GM12878 (cell line): ENCODE results near the gene C1QTNF12. TPM values are rescaled to one million over a fixed set of nuclear protein-coding genes. Genes with fewer than 3 reads are reported as not detected.

Experiments
- ATAC-seq: fragments of 200-7000 bp; cut with Tn5 transposase; 3 replicates; pipeline ENCODE4 v1.9.1; 2020; ENCODE audit warnings: mild to moderate bottlenecking, moderate library complexity
- BruUV-seq: library from RNA; stranded (reverse); fragments of 400-500 nt; replicated peaks from 2 replicates; lab custom pipeline; 2021; lab: Mats Ljungman, UMichigan
- CTCF ChIA-PET: fragments of 300-600 bp; sonication (Branson Sonifier 250); formaldehyde crosslinking; extraction: SDS; loops from one replicate; lab custom pipeline; 2021; ENCODE audit warnings: inconsistent platforms; lab: Yijun Ruan, JAX
- POLR2A ChIA-PET: fragments of 350-600 bp; formaldehyde crosslinking; extraction: SDS; loops from one replicate; lab custom pipeline; 2021; ENCODE audit warnings: inconsistent platforms; lab: Charles Lee
- RAD21 ChIA-PET: fragments of 300-600 bp; sonication (Branson Sonifier 250); formaldehyde crosslinking; loops from one replicate; lab custom pipeline; 2023; ENCODE audit warnings: antibody characterized with exemption; ENCODE audit not compliant: unreplicated experiment; lab: Charles Lee
- SMC1A ChIA-PET: fragments of 300-600 bp; sonication (Branson Sonifier 250); formaldehyde crosslinking; loops from one replicate; lab custom pipeline; 2023; ENCODE audit not compliant: unreplicated experiment, uncharacterized antibody; lab: Charles Lee
- DNase-seq: peaks from one replicate; pipeline ENCODE4 v3.0.0-alpha.2; 2011; ENCODE audit warnings: low read depth, low spot score
- FAIRE-seq: peaks from 3 replicates; lab custom pipeline; 2011; peaks lifted over from hg19 to GRCh38; lab: Jason Lieb, UNC
- H2AFZ ChIP-seq: 2 replicates; pipeline ENCODE4 v1.6.0; 2011; ENCODE audit warnings: low read depth, low read length, control low read depth; ENCODE audit not compliant: control insufficient read depth
- H3K27ac ChIP-seq: 2 replicates; pipeline ENCODE4 v1.5.1; 2011; ENCODE audit warnings: control low read depth; ENCODE audit not compliant: control insufficient read depth, insufficient read depth
- H3K27me3 ChIP-seq, 2 experiments: replicated peaks in 1 of 2; 2 replicates each; pipeline versions ENCODE4 v1.6.0 to v1.6.1; 2011; ENCODE audit warnings: low read length in 1 of 2; ENCODE audit not compliant: control insufficient read depth in 2 of 2, insufficient read depth in 2 of 2
- H3K36me3 ChIP-seq, 2 experiments: 2 replicates each; pipeline ENCODE4 v1.5.1; 2011; ENCODE audit warnings: low read length in 1 of 2; ENCODE audit not compliant: control insufficient read depth in 2 of 2, insufficient read depth in 2 of 2
- H3K4me1 ChIP-seq: 2 replicates; pipeline ENCODE4 v1.6.1; 2011; ENCODE audit warnings: mild to moderate bottlenecking, low read length, moderate library complexity, mixed read lengths; ENCODE audit not compliant: control insufficient read depth, insufficient read depth
- H3K4me2 ChIP-seq: 2 replicates; pipeline ENCODE4 v1.6.0; 2011; ENCODE audit warnings: control low read depth; ENCODE audit not compliant: control insufficient read depth, insufficient read depth
- H3K4me3 ChIP-seq: fragments of 200-600 bp; sonication (generic); 2 replicates; pipeline ENCODE4 v1.5.1; 2016
- H3K79me2 ChIP-seq: 2 replicates; pipeline ENCODE4 v1.6.0; 2011; ENCODE audit warnings: low read length; ENCODE audit not compliant: control insufficient read depth, insufficient read depth
- H3K9ac ChIP-seq: 2 replicates; pipeline ENCODE4 v1.8.0; 2011; ENCODE audit warnings: low read length, control low read depth, mixed read lengths; ENCODE audit not compliant: control insufficient read depth, insufficient read depth
- H3K9me3 ChIP-seq: replicated peaks from 3 replicates; pipeline ENCODE4 v1.5.1; 2011; ENCODE audit warnings: mild to moderate bottlenecking, low read length; ENCODE audit not compliant: control insufficient read depth, insufficient read depth
- H4K20me1 ChIP-seq: 2 replicates; pipeline ENCODE4 v1.6.0; 2011; ENCODE audit not compliant: control insufficient read depth, insufficient read depth
- HCFC1 ChIP-seq: fragments of 150-350 bp; IDR thresholded peaks from 2 replicates; pipeline ENCODE4 v1.6.1; 2014; ENCODE audit warnings: low read length
- IRF5 ChIP-seq: fragments of 450-650 bp; IDR thresholded peaks from 2 replicates; pipeline ENCODE4 v1.6.1; 2017; ENCODE audit warnings: borderline replicate concordance
- RELA ChIP-seq: fragments of 450-650 bp; IDR thresholded peaks from 2 replicates; pipeline ENCODE4 v1.8.0; 2014; ENCODE audit warnings: borderline replicate concordance; ENCODE audit not compliant: partially characterized antibody
- SREBF2 ChIP-seq: IDR thresholded peaks from 2 replicates; pipeline ENCODE4 v1.6.1; 2012; ENCODE audit warnings: mild to moderate bottlenecking, low read length
- WRNIP1 ChIP-seq: IDR thresholded peaks from 2 replicates; pipeline ENCODE4 v1.6.1; 2011; ENCODE audit warnings: low read depth, low read length, improper control_type of control experiment, borderline replicate concordance
- ZNF622 ChIP-seq: fragments of 450-650 bp; IDR thresholded peaks from 2 replicates; pipeline ENCODE4 v1.6.1; 2017; ENCODE audit warnings: mild to moderate bottlenecking, inconsistent platforms
- ZNF687 ChIP-seq: fragments of 450-650 bp; IDR thresholded peaks from 2 replicates; pipeline ENCODE4 v1.6.1; 2017; ENCODE audit warnings: mild to moderate bottlenecking, moderate library complexity
- ZSCAN29 ChIP-seq: fragments of 450-650 bp; IDR thresholded peaks from 2 replicates; pipeline ENCODE4 v1.6.1; 2017; ENCODE audit warnings: mild to moderate bottlenecking, moderate library complexity
- WGBS: methylation state at CpG from one replicate; pipeline ENCODE4 v1.1.6; 2016; ENCODE audit warnings: low lambda C conversion rate; ENCODE audit not compliant: insufficient replicate concordance, insufficient coverage; ENCODE audit errors: missing lambda C conversion rate; 5-methylcytosine and 5-hydroxymethylcytosine counted together
- in situ Hi-C: fragments of 300-500 bp; cut with MboI; formaldehyde crosslinking; loops from 9 replicates; pipeline ENCODE4 v1.14.3; 2018; ENCODE audit warnings: mixed read lengths
- intact Hi-C: fragments of 100-400 bp; cut with micrococcal nuclease; formaldehyde crosslinking; loops from one replicate; pipeline ENCODE4 v1.14.2; 2022; ENCODE audit not compliant: unreplicated experiment
- polyA plus RNA-seq, 11 experiments: library from polyadenylated mRNA; depleted of rRNA in 4 of 11; unstranded in 6 of 11; stranded (reverse) in 5 of 11; fragments of >200 nt; fragmentation: Nextera tagmentation in 4 of 11; fragmentation: Illumina TruSeq in 1 of 11; extraction: Ambion mirVana in 4 of 11; extraction: Trizol in 1 of 11; gene quantifications; 1 replicate in 1 of 11; 2 replicates in 10 of 11; pipeline versions ENCODE4 v1.2.1 to v1.2.3, GENCODE V29; 2011 to 2016; ENCODE audit warnings: inconsistent platforms in 2 of 11, missing spikeins in 2 of 11, low read depth in 1 of 11
- total RNA-seq, 4 experiments: library from RNA; depleted of rRNA in 3 of 4; stranded (reverse); fragments of >200 nt in 3 of 4; fragmentation: Illumina TruSeq in 1 of 4; extraction: Trizol in 1 of 4; gene quantifications; 2 replicates each; pipeline versions ENCODE4 v1.2.1 to v1.2.3, GENCODE V29; 2013 to 2021
- TF ChIP-seq, protein P1 (sequence below): fragments of 450-650 bp; IDR thresholded peaks from 2 replicates; pipeline ENCODE4 v1.6.1; 2018; ENCODE audit warnings: mild to moderate bottlenecking, low read depth, moderate library complexity; ENCODE audit not compliant: partially characterized antibody

The C1QTNF12 gene
- total and polyA plus RNA-seq, 10 of the 15 experiments (the other 5 are each of a cell fraction or from before 2014, with no cell fraction given): 0.17 to 1.0 (median 0.31) TPM; not detected in 5

GRCh38 chr1:1279028-1279427, 32.5 kb upstream of the C1QTNF12 start:
- H4K20me1 ChIP-seq: no peaks in the 10 kb centered on the region
- no TSS peak for BruUV-seq
- H3K9ac ChIP-seq: no peak overlapping the region
- no peaks in the 10 kb centered on the region for H3K27me3 ChIP-seq
- FAIRE-seq: no peak
- no peak overlapping the region for H3K4me2 ChIP-seq
- ChIA-PET POLR2A (interaction anchor here (0.7 kb wide), 1 partner anchor 93 kb away, joined by 3 read pairs; no protein-coding TSS in a partner anchor), CTCF (no interaction called here), RAD21 (no interaction called here)
- no peaks in the 10 kb centered on the region for H3K9me3 ChIP-seq
- DNase-seq: no peak
- no peak overlapping the region for H3K27ac ChIP-seq
- no peak for TF ChIP-seq RELA
- TF ChIP-seq ZNF622: no peak
- no peak for TF ChIP-seq ZSCAN29
- no peak for TF ChIP-seq HCFC1
- TF ChIP-seq WRNIP1: no peak
- TF ChIP-seq, all 136 proteins: peak for 0
- Histone ChIP-seq H3K4me1 (peaks cover 3% of the 10 kb centered on the region), H3K4me3 (no peak overlapping the region), H3K79me2 (no peaks in the 10 kb centered on the region), H2AFZ (no peak overlapping the region), H3K36me3 (no peaks in the 10 kb centered on the region)
- intact Hi-C loops: no loop called here
- SMC1A ChIA-PET: no interaction called here
- in situ Hi-C loops: no loop called here
- WGBS: 67% methylated on average over 16 of the region's 17 CpGs
- ATAC-seq: no peak

DNA sequence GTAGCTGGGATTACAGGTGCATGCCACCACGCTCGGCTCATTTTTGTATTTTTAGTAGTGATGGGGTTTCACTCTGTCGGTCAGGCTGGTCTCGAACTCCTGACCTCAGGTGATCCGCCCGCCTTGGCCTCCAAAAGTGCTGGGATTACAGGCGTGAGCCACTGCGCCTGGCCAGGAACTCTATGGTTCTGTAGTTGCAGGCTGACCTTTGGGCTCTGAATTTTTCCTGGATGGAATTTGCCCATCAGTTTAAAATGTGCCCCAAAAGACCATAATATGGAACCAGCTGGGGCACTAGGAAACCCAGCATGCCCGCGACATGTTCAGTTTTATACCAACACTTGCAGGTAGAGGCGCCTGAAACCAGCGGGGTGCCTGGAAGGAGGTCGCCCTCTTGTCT, 32.1 kb upstream of the C1QTNF12 start:
- H2AFZ ChIP-seq: no peak overlapping the region
- H3K9me3 ChIP-seq: no peaks in the 10 kb centered on the region
- H3K36me3 ChIP-seq: no peaks in the 10 kb centered on the region
- ChIA-PET SMC1A (interaction anchor here (0.7 kb wide), 1 partner anchor 97 kb away, joined by 3 read pairs; the partner anchor contains the start of gene AURKAIP1), CTCF (no interaction called here), POLR2A (interaction anchor here (0.7 kb wide), 1 partner anchor 94 kb away, joined by 3 read pairs; no protein-coding TSS in a partner anchor), RAD21 (no interaction called here)
- ATAC-seq (no peak), FAIRE-seq (no peak), DNase-seq (no peak)
- H4K20me1 ChIP-seq: no peaks in the 10 kb centered on the region
- in situ Hi-C loops: no loop called here
- intact Hi-C loops: no loop called here
- no peak overlapping the region for H3K4me3 ChIP-seq
- H3K27me3 ChIP-seq: no peaks in the 10 kb centered on the region
- no peak overlapping the region for H3K27ac ChIP-seq
- WGBS: 73% methylated on average over 13 of the region's 13 CpGs
- H3K4me1 ChIP-seq: peaks cover 3% of the 10 kb centered on the region
- no peak overlapping the region for H3K4me2 ChIP-seq
- H3K9ac ChIP-seq: no peak overlapping the region
- no TSS peak for BruUV-seq
- peaks cover under 1% of the 10 kb centered on the region for H3K79me2 ChIP-seq
- TF ChIP-seq, protein P1, sequence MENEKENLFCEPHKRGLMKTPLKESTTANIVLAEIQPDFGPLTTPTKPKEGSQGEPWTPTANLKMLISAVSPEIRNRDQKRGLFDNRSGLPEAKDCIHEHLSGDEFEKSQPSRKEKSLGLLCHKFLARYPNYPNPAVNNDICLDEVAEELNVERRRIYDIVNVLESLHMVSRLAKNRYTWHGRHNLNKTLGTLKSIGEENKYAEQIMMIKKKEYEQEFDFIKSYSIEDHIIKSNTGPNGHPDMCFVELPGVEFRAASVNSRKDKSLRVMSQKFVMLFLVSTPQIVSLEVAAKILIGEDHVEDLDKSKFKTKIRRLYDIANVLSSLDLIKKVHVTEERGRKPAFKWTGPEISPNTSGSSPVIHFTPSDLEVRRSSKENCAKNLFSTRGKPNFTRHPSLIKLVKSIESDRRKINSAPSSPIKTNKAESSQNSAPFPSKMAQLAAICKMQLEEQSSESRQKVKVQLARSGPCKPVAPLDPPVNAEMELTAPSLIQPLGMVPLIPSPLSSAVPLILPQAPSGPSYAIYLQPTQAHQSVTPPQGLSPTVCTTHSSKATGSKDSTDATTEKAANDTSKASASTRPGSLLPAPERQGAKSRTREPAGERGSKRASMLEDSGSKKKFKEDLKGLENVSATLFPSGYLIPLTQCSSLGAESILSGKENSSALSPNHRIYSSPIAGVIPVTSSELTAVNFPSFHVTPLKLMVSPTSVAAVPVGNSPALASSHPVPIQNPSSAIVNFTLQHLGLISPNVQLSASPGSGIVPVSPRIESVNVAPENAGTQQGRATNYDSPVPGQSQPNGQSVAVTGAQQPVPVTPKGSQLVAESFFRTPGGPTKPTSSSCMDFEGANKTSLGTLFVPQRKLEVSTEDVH: no peak
- TF ChIP-seq ZNF687: no peak
- TF ChIP-seq IRF5: no peak
- no peak for TF ChIP-seq SREBF2
